ENCODE results near the gene RAX2. TPM values are rescaled to one million over a fixed set of nuclear protein-coding genes. Genes with fewer than 3 reads are reported as not detected.

RAX2 gene
- total RNA-seq, 2 experiments from 2014 or later: not detected

DNA sequence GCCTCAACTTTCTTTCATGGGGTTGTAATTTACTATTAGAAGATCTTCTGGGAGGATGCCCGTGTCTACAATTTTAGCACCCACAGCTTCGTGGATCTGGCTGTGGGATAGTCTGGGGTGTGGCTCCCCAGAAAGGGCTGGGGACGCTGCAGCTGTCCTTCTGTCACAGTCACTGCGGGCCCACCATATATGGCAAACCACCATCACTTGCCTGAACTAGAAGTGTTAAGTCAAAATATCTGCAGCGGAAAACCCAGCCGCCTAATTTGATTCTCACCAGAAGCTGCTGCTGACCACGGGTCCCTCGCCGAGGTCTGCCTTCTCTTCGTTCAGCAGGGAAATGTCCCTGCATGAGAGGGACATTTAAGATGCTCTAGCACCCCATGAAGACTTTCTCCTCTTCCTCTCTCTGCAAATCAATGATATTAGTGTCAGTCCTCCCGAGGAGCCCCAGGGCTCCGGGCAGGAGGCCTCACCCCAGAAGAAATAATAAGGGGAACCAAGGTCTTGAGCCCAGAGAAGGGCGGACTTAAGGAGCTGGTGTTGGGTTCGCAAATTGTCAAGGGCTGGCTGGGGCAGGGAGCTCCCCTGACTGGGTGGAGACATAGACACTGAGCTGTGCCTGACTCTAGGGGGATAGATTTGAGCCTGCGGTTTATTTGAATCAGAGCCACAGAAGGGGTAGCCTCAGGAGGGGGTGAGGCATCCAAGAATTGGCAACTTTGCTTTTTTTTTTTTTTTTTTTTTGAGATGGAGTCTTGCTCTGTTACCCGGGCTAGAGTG lies 17.2 kb upstream of the RAX2 start:
- Mint-ChIP-seq H3K9me3 (peaks cover 3% of the 10 kb centered on the region), H3K36me3 (peaks cover 6% of the 10 kb centered on the region), H3K4me3 (no peak overlapping the region), H3K4me1 (peaks cover 11% of the 10 kb centered on the region), H3K27ac (no peak overlapping the region), H3K27me3 (no peaks in the 10 kb centered on the region)
- no peak for DNase-seq

DNA sequence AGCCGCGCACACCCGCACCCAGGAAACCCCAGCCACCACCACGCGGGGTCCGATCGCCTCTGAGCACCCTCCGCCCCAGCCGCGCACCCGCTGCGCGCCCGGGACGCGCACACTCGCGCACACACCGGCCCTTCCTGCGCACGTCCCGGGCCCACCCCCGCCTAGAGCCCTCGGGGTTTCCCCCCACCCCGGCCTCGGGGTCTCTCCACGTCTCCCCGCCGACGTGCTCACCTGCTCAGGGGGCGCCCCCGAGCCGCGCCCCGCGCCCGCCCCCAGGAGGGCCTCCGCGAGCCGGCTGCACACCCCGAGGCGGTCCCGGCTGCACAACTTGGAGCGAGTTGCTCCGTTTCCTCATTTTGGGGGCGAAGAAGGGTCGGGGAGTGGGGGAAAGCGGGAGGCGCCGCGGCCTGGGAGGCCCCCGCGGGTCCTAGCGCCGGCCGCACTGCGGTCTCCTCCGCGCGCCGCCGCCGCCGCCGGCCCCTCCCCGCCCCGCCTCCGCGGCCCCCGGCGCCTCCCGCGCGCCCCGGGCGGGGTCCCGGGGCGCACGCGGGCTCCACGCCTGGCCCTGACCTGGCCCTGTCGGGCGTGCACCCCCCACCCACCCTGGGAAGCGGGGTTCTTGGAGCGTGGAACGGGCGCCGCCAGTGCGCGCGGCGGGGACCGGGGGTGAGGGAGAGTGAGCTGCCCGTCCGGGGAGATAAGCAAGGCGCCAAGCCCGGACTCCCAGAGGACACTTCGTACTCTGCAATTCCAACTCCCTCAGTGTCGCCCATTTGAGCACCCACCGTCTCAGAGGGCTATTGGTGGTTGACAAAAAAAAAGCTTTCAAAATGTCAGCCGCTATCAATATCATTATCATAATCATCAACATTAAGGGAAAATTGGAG lies 14.2 kb upstream of the RAX2 start, which contains the start of gene MATK:
Gene MATK, minus strand, starts transcription at position 444 of the 887 bp plus-strand sequence. CDS start 1,246 bp downstream, outside the sequence.
- peaks cover 14% of the 10 kb centered on the region for H3K9me3 Mint-ChIP-seq

DNA sequence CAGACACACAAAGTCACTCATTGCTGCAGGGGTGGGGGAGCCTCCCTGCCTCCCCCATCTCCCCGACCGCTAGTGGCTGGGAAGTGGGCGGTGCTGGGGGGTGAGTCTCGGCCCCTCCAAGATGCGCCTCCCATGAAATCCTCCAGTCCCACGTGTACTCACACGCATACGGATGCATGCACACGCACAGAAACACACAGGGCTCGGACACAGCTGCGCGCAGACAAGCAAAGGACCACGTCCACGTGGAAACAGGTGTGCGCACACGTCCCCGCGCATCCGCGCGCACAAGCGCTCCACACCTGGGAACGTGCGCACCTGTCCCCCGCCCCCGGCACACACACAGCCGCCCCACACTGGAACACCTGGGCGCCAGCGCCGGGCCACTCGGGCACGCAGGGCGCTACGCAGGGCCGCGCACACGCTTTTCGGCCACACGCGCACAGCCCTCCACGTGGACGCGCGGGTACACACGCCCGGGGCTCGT lies 13.5 kb upstream of the RAX2 start:
- peak; percentile 45 for DNase-seq
- H3K4me3 Mint-ChIP-seq: peak overlapping the region; percentile 86
- H3K9me3 Mint-ChIP-seq: peaks cover 16% of the 10 kb centered on the region
- H3K4me1 Mint-ChIP-seq: peaks cover 8% of the 10 kb centered on the region
- H3K27ac Mint-ChIP-seq: peak overlapping the region; percentile 25
- H3K36me3 Mint-ChIP-seq: peaks cover 33% of the 10 kb centered on the region
- no peaks in the 10 kb centered on the region for H3K27me3 Mint-ChIP-seq

More for the DNA sequence above, 14.2 kb upstream of the RAX2 start, which contains the start of gene MATK:
- peaks cover 8% of the 10 kb centered on the region for H3K4me1 Mint-ChIP-seq
- H3K4me3 Mint-ChIP-seq: peak within 1 kb of the TSS; percentile 86
- peak; percentile 54 for DNase-seq
- H3K27me3 Mint-ChIP-seq: no peaks in the 10 kb centered on the region
- peaks cover 29% of the 10 kb centered on the region for H3K36me3 Mint-ChIP-seq
- peak within 1 kb of the TSS; percentile 25 for H3K27ac Mint-ChIP-seq

DNA sequence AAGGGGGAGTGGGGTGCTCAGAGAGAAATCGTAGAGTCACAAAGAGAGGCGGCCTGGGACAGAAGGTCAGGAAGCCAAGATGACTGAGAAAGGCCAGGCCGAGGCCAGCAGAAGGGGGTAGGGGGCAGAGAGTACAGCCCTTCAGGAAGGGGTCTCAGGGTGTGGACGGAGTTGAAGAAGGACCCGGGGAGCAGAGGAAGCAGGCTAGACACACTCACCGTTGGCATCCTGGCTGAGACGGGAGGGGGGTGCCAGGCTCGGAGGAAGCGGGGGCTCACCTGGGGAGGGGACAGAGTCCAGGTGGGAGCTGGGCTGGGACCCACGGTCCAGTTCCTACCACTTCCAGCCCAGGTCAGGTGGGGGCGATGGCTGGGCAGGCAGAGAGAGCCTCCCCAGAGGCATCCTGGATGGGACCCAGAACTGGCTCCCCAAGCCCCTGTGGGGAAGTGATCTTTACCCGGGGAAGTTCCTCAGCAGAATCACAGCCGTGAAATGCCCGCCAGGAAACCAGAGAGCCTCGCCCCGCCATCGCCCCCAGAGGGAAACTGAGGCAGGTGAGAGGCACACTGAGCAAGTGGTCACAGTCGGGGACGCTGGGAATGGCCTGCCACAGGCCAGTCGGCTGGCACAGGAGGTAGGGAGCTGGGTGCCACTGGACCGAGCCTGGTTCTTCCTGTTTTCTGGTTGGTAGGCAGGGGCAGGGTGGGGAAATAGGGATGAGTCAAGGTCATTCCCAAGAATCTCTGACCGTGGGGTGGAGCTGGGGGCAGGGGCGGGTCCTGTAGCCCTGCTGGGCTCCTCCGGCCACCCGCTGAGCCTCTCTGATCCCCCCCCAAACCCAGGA lies 12.8 kb upstream of the RAX2 start:
- peaks cover 8% of the 10 kb centered on the region for H3K4me1 Mint-ChIP-seq
- H3K27ac Mint-ChIP-seq: peak overlapping the region; percentile 70
- H3K9me3 Mint-ChIP-seq: peaks cover 14% of the 10 kb centered on the region
- peak overlapping the region; percentile 86 for H3K4me3 Mint-ChIP-seq
- DNase-seq: no peak
- H3K27me3 Mint-ChIP-seq: no peaks in the 10 kb centered on the region
- peaks cover 33% of the 10 kb centered on the region for H3K36me3 Mint-ChIP-seq

DNA sequence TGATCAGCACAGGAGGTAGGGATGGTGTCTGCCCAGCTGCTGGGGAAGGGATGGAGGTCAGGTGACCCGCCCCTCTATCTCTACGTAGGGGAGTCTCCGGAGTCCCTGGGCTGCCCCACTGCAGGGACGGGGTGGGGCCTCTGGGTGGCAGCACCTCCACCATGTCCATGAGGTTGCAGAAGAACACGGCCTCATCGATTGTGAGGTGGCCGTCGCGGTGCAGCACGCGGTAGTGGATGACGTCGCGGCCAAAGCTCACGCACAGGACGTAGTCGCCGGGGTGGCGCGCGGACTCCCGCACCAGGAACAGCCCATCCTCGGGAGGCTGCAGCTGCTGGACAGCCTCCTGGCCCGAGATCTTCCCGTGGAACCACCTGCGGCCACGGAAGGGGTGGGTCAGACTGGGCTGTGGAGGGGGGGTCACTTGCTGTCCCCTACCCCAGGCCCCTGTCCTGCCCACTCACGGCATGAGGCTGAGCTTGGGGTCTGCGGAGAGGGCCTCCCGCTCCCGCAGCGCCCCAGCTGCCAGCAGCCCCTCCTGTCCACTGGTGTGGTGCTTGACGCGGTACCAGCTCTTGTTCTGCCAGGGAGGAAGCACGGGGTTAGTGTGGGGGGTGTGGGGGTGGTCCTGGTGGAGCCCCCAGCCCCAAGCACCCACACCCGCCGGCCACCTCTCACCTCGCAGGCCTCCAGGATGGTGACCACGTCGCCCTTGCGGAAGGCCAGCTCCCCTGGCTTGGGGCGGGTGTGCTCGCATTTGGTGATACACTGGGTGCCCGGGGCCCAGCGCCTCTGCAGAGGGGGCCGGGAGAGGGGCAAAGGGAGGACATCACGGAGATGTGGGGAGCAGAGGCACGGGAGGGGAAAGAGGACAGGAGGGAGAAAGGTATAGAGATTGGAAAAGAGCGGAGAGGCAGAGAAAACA lies 11.9 kb upstream of the RAX2 start:
- peaks cover 33% of the 10 kb centered on the region for H3K36me3 Mint-ChIP-seq

DNA sequence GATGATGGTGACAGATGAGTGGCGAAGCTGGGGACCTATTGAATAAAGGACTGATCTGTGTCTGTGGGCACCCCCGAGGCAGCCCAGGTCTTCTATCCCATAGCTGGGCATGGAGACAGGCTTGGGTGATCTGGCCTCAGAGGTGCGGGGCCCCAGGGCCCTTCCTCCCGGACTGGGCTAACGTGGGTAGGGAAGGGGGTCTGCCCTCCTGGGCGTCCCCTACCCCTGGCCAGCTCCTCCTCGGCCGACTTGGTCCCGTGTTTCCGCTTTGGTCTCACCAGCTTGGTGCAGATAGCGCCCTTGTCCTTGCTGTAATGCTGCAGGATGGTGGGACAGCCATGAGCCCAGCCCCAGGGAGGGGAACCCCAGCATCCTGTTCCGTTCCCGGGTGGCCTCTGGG lies 10.9 kb upstream of the RAX2 start:
- Mint-ChIP-seq H3K9me3 (peaks cover 14% of the 10 kb centered on the region), H3K36me3 (peaks cover 33% of the 10 kb centered on the region)

More for the DNA sequence above, 11.9 kb upstream of the RAX2 start:
- H3K4me1 Mint-ChIP-seq: peaks cover 5% of the 10 kb centered on the region
- H3K9me3 Mint-ChIP-seq: peaks cover 14% of the 10 kb centered on the region
- H3K27me3 Mint-ChIP-seq: no peaks in the 10 kb centered on the region
- peak overlapping the region; percentile 86 for H3K4me3 Mint-ChIP-seq
- H3K27ac Mint-ChIP-seq: no peak overlapping the region
- peak; percentile 56 for DNase-seq

DNA sequence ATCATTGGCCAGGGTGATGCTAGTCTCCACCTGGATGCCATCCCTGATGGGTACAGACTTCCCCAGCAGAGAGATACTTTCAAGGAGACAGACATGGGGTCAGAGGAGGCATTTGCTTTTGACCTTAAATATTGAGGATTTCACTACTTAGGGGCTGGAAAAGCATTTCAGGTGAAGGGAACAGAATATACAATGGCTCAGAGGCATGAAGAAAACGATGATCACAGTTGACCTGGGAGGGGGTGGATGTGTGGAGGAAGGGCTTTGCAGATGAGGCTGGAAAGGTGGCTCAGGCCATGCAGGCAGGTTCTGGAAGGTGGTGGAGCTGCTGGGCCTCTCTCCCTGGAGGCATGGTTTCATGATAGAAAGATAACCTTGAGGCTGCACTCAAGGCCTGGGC lies 10.3 kb upstream of the RAX2 start:
- H3K27me3 Mint-ChIP-seq: no peaks in the 10 kb centered on the region
- H3K4me1 Mint-ChIP-seq: peaks cover 3% of the 10 kb centered on the region
- H3K4me3 Mint-ChIP-seq: no peak overlapping the region
- H3K36me3 Mint-ChIP-seq: peaks cover 33% of the 10 kb centered on the region
- H3K27ac Mint-ChIP-seq: no peak overlapping the region
- no peak for DNase-seq
- peaks cover 14% of the 10 kb centered on the region for H3K9me3 Mint-ChIP-seq

More for the DNA sequence above, 10.9 kb upstream of the RAX2 start:
- DNase-seq: no peak
- Mint-ChIP-seq H3K27me3 (no peaks in the 10 kb centered on the region), H3K4me1 (peaks cover 3% of the 10 kb centered on the region), H3K27ac (no peak overlapping the region), H3K4me3 (no peak overlapping the region)

DNA sequence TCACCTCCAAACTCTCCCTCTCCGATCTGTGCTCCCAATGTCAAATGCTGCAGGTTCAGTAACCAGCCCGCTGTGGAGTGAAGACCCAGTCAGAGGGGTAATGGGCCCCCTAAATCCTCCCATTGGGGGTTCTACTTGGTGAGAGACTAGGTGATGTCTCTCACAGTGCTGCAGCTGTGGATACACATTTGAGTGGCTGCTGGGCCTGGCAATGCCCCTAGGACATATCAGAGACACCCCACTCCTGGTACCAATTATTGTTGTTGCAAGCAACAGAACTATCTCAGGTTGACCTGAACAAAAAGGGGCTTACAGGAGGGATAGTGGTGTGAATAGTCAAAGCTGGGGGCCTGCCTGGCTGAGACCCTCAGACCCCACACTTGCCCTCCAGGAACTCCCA lies 9.6 kb upstream of the RAX2 start:
- Mint-ChIP-seq H3K27ac (no peak overlapping the region), H3K9me3 (peaks cover 14% of the 10 kb centered on the region), H3K27me3 (no peaks in the 10 kb centered on the region), H3K4me3 (no peak overlapping the region), H3K36me3 (peaks cover 35% of the 10 kb centered on the region), H3K4me1 (peaks cover 3% of the 10 kb centered on the region)
- DNase-seq: no peak

DNA sequence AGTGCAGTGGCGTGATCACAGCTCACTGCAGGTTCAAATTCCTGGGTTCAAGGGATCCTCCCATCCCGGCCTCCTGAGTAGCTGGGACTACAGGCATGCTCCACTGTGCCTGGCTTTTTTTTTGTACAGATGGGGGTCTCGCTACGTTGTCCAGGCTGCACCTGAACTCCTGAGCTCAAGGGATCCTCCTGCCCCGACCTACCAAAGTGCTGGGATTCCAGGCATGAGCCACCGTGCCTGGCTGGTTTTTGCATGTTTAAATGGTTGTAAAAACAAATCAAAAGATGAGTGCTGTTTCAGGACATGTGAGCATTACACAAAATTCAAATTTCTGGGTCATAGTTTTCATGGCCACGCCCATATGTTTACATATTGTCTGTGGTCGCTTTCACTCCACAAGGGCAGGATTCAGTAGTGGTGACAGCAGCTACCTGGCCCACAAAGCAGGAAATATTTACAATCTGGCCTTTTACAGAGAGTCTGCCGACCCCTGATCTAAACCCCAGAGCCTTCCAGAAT lies 8.8 kb upstream of the RAX2 start:
- DNase-seq: no peak
- Mint-ChIP-seq H3K27ac (no peak overlapping the region), H3K4me3 (no peak overlapping the region), H3K27me3 (no peaks in the 10 kb centered on the region), H3K9me3 (peaks cover 14% of the 10 kb centered on the region), H3K4me1 (peaks cover 3% of the 10 kb centered on the region), H3K36me3 (peaks cover 35% of the 10 kb centered on the region)

DNA sequence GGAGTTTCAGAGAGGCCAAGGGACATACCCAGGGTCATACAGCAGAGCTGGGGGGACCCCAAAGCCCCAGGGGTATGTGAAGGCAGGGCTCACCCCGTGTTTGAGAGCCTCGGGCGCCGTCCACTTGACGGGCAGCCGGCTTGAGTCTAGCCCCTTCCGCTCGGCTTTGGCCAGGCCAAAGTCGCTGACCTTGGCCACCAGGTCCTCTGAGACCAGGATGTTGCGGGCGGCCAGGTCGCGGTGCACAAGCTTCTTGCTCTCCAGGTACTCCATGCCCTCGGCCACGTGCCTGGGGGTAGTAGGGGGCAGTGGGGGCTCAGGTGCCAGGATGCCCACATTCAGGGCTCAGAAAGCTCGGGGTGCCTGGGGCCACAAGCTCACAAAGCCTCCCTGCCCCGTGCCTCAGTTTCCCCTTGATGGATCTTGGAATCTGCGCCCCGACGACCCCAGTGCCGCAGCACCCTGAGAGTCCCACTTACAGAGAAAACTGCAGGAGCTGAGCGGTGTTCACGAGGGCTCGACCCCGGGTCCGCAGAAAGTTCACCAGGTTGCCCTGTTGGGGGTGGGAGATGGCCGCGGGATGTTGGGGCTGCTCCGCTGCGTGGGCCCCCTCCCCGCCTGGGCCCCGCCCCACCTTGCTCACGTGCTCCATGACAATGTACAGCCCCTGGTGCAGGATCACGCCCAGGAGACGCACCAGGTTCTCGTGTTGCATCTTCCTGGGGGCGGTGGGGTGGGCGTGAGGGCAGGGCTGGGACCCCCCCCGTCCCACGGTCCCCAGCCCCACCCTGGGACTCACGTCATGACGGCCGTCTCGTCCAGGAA lies 7.1 kb upstream of the RAX2 start:
- no peak overlapping the region for H3K4me3 Mint-ChIP-seq
- peaks cover 29% of the 10 kb centered on the region for H3K36me3 Mint-ChIP-seq
- H3K27me3 Mint-ChIP-seq: no peaks in the 10 kb centered on the region
- DNase-seq: no peak
- peaks cover 14% of the 10 kb centered on the region for H3K9me3 Mint-ChIP-seq
- no peaks in the 10 kb centered on the region for H3K4me1 Mint-ChIP-seq
- no peak overlapping the region for H3K27ac Mint-ChIP-seq

DNA sequence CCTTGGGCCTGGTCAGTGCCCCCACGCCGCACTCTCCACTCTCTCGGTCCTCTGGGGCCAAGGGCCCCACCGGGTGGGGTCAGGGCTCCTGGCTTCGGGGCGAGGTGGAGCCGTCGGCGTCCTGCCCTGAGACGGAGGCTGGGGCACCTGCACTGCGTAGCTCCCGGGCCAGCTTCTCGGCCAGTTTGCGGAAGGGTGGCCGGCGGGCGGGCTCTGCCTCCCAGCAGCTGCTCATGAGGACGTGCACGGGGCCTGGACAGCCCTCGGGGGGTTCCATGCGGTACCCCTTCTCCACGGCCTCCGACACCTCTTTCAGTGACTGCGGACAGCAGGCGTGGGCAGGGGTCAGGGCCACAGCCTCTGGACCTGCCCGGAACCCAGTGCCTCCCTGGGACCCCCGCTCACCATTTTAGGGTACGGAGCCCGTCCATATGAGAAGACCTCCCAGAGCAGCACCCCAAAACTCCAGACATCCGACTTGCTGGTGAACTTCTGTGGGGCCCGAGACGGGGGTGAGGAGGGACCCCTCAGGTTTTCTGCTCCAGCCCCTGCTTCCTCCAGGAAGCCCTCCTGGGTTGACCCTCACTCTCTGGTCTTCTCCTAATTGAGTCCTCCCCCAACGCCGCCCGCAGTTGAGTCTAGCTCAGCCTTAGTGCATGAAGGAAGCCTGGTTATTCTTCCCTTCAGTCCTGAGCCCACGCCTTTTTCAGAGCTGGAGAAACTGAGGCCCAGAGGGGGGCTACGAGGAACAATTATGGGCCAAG lies 6.3 kb upstream of the RAX2 start:
- H3K36me3 Mint-ChIP-seq: peaks cover 25% of the 10 kb centered on the region
- DNase-seq: no peak
- no peak overlapping the region for H3K4me3 Mint-ChIP-seq
- no peaks in the 10 kb centered on the region for H3K27me3 Mint-ChIP-seq
- H3K9me3 Mint-ChIP-seq: peaks cover 14% of the 10 kb centered on the region
- no peaks in the 10 kb centered on the region for H3K4me1 Mint-ChIP-seq
- no peak overlapping the region for H3K27ac Mint-ChIP-seq

DNA sequence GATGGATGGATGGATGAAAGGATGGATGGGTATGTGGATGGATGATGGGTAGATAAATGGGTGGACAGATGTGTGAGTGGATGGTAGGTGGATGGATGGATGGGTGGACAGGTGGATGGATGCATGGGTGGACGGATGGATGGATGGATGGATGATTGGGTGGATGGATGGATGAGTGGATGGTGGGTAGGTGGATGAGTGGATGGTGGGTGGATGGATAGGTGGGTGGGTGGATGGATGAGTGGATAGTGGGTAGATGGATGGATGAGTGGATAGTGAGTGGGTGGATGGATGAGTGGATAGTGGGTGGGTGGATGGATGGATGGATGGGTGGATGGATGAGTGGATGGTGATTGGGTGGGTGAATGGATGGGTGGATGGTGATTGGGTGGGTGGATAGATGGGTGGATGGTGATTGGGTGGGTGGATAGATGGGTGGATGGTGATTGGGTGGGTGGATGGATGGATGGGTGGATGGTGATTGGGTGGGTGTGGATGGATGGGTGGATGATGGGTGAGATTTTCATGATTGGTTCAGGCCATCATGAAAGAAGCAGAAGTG lies 4.5 kb upstream of the RAX2 start:
- no peak for DNase-seq
- Mint-ChIP-seq H3K4me1 (no peaks in the 10 kb centered on the region), H3K27me3 (no peaks in the 10 kb centered on the region), H3K4me3 (no peak overlapping the region), H3K27ac (no peak overlapping the region), H3K36me3 (peaks cover 10% of the 10 kb centered on the region), H3K9me3 (peaks cover 6% of the 10 kb centered on the region)

Data from activated naive CD8-positive, alpha-beta T cell treated with anti-CD3 and anti-CD28 coated beads for 36 hours (primary cell).